ENCODE results near the gene MANF. TPM values are rescaled to one million over a fixed set of nuclear protein-coding genes. Genes with fewer than 3 reads are reported as not detected.

Gene MANF
- total RNA-seq, 1 experiment from 2014 or later = 132 TPM

GRCh38 chr3:51408021-51408420 lies 22.9 kb downstream of the MANF start:
- Histone ChIP-seq H4K20me1 (ENCODE audit: insufficient read depth) (no peaks in the 10 kb centered on the region), H3K4me2 (ENCODE audit: low read length) (no peak overlapping the region), H3K36me3 (ENCODE audit: control insufficient read depth in 1 of 2, insufficient read depth in 2 of 2, low read length in 2 of 2) (peaks cover 21% of the 10 kb centered on the region in 2 experiments; a peak in 3 of 4 replicates), H3K4me3 (replicated peaks in 1 of 2; ENCODE audit: low read depth in 1 of 2, low read length in 2 of 2) (no peak overlapping the region), H3K27me3 (ENCODE audit: insufficient read depth, low read length) (no peaks in the 10 kb centered on the region), H3K4me1 (ENCODE audit: control insufficient read depth in 1 of 2, insufficient read depth in 2 of 2, low read length in 2 of 2) (no peaks in the 10 kb centered on the region), H3K27ac (ENCODE audit: low read depth, low read length) (no peak overlapping the region), H3K9me3 (ENCODE audit: control insufficient read depth in 1 of 2, insufficient read depth in 1 of 2, low read depth in 1 of 2, low read length in 2 of 2) (no peaks in the 10 kb centered on the region), H3K9ac (ENCODE audit: low read length) (no peak overlapping the region), H3K9me2 (ENCODE audit: insufficient read depth) (no peaks in the 10 kb centered on the region), H2AFZ (ENCODE audit: low read depth, low read length, poor library complexity, severe bottlenecking) (no peak overlapping the region), H3K79me2 (ENCODE audit: insufficient read depth, low read length) (peaks cover 33% of the 10 kb centered on the region; the same call in 1 of the 2 replicates)
- ATAC-seq (no peak), DNase-seq (ENCODE audit: low read depth, low spot score) (no peak)
- TF ChIP-seq ZNF274 (IDR thresholded peaks at IDR 0.05; ENCODE audit: low read depth, low read length) = no peak
- intact Hi-C loops (cut with micrococcal nuclease) = no loop called here
- ChIA-PET CTCF (no interaction called here), RAD21 (ENCODE audit: low non-redundant PET in 1 of 2, low total read pairs in 2 of 2, uncharacterized antibody in 2 of 2, unreplicated experiment in 2 of 2) (no interaction called here), POLR2A (no interaction called here)
- no TSS peak for BruUV-seq (replicated peaks)

- no peak overlapping the region for H3K4me2 ChIP-seq (ENCODE audit: low read length)
- no peaks in the 10 kb centered on the region for H3K9me3 ChIP-seq (ENCODE audit: control insufficient read depth in 1 of 2, insufficient read depth in 1 of 2, low read depth in 1 of 2, low read length in 2 of 2)
- H3K9ac ChIP-seq (ENCODE audit: low read length) = no peak overlapping the region
- intact Hi-C loops (cut with micrococcal nuclease) = no loop called here
- no TSS peak for BruUV-seq (replicated peaks)
- H2AFZ ChIP-seq (ENCODE audit: low read depth, low read length, poor library complexity, severe bottlenecking) = no peak overlapping the region
- DNase-seq (ENCODE audit: low read depth, low spot score) = no peak
- ChIA-PET POLR2A (no interaction called here), RAD21 (ENCODE audit: low non-redundant PET in 1 of 2, low total read pairs in 2 of 2, uncharacterized antibody in 2 of 2, unreplicated experiment in 2 of 2) (no interaction called here), CTCF (no interaction called here)
- H3K36me3 ChIP-seq (ENCODE audit: control insufficient read depth in 1 of 2, insufficient read depth in 2 of 2, low read length in 2 of 2) = peaks cover 19 to 25% of the 10 kb centered on the region in 2 experiments
- H3K4me3 ChIP-seq (replicated peaks in 1 of 2; ENCODE audit: low read depth in 1 of 2, low read length in 2 of 2) = no peak overlapping the region
- peaks cover 33% of the 10 kb centered on the region; the same call in 1 of the 2 replicates for H3K79me2 ChIP-seq (ENCODE audit: insufficient read depth, low read length)
- no peak for ATAC-seq
- H3K27ac ChIP-seq (ENCODE audit: low read depth, low read length) = no peak overlapping the region
- H3K27me3 ChIP-seq (ENCODE audit: insufficient read depth, low read length) = no peaks in the 10 kb centered on the region
- H3K4me1 ChIP-seq (ENCODE audit: control insufficient read depth in 1 of 2, insufficient read depth in 2 of 2, low read length in 2 of 2) = no peaks in the 10 kb centered on the region
- H3K9me2 ChIP-seq (ENCODE audit: insufficient read depth) = no peaks in the 10 kb centered on the region
- no peaks in the 10 kb centered on the region for H4K20me1 ChIP-seq (ENCODE audit: insufficient read depth)
- TF ChIP-seq FOSL1 (IDR thresholded peaks at IDR 0.05; ENCODE audit: low read depth) = no peak
- TF ChIP-seq, protein P1, sequence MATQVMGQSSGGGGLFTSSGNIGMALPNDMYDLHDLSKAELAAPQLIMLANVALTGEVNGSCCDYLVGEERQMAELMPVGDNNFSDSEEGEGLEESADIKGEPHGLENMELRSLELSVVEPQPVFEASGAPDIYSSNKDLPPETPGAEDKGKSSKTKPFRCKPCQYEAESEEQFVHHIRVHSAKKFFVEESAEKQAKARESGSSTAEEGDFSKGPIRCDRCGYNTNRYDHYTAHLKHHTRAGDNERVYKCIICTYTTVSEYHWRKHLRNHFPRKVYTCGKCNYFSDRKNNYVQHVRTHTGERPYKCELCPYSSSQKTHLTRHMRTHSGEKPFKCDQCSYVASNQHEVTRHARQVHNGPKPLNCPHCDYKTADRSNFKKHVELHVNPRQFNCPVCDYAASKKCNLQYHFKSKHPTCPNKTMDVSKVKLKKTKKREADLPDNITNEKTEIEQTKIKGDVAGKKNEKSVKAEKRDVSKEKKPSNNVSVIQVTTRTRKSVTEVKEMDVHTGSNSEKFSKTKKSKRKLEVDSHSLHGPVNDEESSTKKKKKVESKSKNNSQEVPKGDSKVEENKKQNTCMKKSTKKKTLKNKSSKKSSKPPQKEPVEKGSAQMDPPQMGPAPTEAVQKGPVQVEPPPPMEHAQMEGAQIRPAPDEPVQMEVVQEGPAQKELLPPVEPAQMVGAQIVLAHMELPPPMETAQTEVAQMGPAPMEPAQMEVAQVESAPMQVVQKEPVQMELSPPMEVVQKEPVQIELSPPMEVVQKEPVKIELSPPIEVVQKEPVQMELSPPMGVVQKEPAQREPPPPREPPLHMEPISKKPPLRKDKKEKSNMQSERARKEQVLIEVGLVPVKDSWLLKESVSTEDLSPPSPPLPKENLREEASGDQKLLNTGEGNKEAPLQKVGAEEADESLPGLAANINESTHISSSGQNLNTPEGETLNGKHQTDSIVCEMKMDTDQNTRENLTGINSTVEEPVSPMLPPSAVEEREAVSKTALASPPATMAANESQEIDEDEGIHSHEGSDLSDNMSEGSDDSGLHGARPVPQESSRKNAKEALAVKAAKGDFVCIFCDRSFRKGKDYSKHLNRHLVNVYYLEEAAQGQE (IDR thresholded peaks at IDR 0.05; ENCODE audit: low read depth) = no peak
- no peak for TF ChIP-seq ZFX (IDR thresholded peaks at IDR 0.05)
- no peak for TF ChIP-seq TCF7L2 (IDR thresholded peaks at IDR 0.05; ENCODE audit: borderline replicate concordance, extremely low read depth, insufficient read depth, insufficient read length)
- TF ChIP-seq EGR1 (IDR thresholded peaks at IDR 0.05; ENCODE audit: low read depth) = no peak
- no peak for TF ChIP-seq CEBPB (IDR thresholded peaks at IDR 0.05; ENCODE audit: low read depth)
- no peak for TF ChIP-seq MAX (IDR thresholded peaks at IDR 0.05)
- TF ChIP-seq ELF1 (IDR thresholded peaks at IDR 0.05; ENCODE audit: borderline replicate concordance, low read depth) = no peak
- TF ChIP-seq SP1 (IDR thresholded peaks at IDR 0.05; ENCODE audit: low read depth) = no peak
- TF ChIP-seq, protein P2, sequence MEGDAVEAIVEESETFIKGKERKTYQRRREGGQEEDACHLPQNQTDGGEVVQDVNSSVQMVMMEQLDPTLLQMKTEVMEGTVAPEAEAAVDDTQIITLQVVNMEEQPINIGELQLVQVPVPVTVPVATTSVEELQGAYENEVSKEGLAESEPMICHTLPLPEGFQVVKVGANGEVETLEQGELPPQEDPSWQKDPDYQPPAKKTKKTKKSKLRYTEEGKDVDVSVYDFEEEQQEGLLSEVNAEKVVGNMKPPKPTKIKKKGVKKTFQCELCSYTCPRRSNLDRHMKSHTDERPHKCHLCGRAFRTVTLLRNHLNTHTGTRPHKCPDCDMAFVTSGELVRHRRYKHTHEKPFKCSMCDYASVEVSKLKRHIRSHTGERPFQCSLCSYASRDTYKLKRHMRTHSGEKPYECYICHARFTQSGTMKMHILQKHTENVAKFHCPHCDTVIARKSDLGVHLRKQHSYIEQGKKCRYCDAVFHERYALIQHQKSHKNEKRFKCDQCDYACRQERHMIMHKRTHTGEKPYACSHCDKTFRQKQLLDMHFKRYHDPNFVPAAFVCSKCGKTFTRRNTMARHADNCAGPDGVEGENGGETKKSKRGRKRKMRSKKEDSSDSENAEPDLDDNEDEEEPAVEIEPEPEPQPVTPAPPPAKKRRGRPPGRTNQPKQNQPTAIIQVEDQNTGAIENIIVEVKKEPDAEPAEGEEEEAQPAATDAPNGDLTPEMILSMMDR (IDR thresholded peaks at IDR 0.05 in 2 of 3, conservative IDR thresholded peaks at IDR 0.05 in 1 of 3; ENCODE audit: borderline replicate concordance in 1 of 3, insufficient read depth in 1 of 3, low read depth in 2 of 3, low read length in 2 of 3) = no peak
- TF ChIP-seq JUND (IDR thresholded peaks at IDR 0.05) = no peak
- TF ChIP-seq POLR2AphosphoS5 (IDR thresholded peaks at IDR 0.05; ENCODE audit: low read depth, low read length) = no peak
- no peak for TF ChIP-seq EZH2 (IDR thresholded peaks at IDR 0.05)
- no peak for TF ChIP-seq SIN3A (IDR thresholded peaks at IDR 0.05; ENCODE audit: low read depth)
- no peak for TF ChIP-seq RAD21 (IDR thresholded peaks at IDR 0.05; ENCODE audit: low read depth)
- TF ChIP-seq CBX3 (IDR thresholded peaks at IDR 0.05; ENCODE audit: low read depth) = no peak
- no peak for TF ChIP-seq POLR2A (IDR thresholded peaks at IDR 0.05; ENCODE audit: borderline replicate concordance, extremely low read depth, insufficient read depth, insufficient read length)
Measured at GRCh38 chr3:51408813-51409212, 23.7 kb downstream of the MANF start.
